ENCODE data around the gene LSR. TPM values are rescaled to one million over a fixed set of nuclear protein-coding genes. Genes with fewer than 3 reads are reported as not detected.
A peak's percentile ranks its signal among the peaks of the same experiment; 100 is the strongest.

LSR gene
- total RNA-seq, 4 donors from 2014 or later = 5.1 to 19.2 (median 10.8) TPM

DNA sequence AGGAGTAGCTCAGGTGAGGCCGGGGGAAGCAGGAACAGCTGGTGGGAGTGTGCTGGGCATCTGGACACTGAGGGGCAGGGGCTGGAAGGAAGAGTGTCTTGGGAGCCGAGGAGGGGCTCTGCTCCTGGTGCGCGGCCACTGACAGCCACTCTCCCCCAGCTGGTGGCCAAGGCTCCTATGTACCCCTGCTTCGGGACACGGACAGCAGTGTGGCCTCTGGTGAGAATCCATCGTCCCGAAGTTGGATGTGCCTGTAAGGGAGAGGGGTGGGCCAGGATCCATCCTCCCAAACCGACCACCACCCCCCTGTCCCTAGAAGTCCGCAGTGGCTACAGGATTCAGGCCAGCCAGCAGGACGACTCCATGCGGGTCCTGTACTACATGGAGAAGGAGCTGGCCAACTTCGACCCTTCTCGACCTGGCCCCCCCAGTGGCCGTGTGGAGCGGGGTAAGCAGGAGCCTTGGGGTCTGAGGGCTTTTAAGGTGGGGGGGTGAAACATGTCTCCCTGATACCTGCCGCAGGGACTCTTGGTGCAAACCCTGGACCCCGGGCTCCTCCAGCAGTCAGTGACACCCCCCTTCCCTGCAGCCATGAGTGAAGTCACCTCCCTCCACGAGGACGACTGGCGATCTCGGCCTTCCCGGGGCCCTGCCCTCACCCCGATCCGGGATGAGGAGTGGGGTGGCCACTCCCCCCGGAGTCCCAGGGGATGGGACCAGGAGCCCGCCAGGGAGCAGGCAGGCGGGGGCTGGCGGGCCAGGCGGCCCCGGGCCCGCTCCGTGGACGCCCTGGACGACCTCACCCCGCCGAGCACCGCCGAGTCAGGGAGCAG, 17.9 kb downstream of the LSR start:
- 44% methylated on average over 23 of the region's 39 CpGs for WGBS
- Histone ChIP-seq H3K27me3 (no peaks in the 10 kb centered on the region), H3K4me3 (peak overlapping the region; percentile 76 to 95 (median 90)), H3K9me3 (no peaks in the 10 kb centered on the region), H3K27ac (replicated peaks in 1 of 4) (peak overlapping the region; percentile 94 to 97 (median 96)), H3K4me1 (peaks cover 30 to 55% (median 42%) of the 10 kb centered on the region in 4 donors), H3K36me3 (peaks cover 15 to 23% (median 17%) of the 10 kb centered on the region in 4 donors)
- TF ChIP-seq CTCF (IDR thresholded peaks at IDR 0.05) = no peak
- TF ChIP-seq EP300 (IDR thresholded peaks at IDR 0.05) = no peak
- no peak for TF ChIP-seq POLR2AphosphoS5 (IDR thresholded peaks at IDR 0.05)
- no peak for TF ChIP-seq POLR2A (IDR thresholded peaks at IDR 0.05; ENCODE audit: low read depth)
- intact Hi-C loops (cut with DNase I) = loop anchor here (5.0 kb wide), 1 partner anchor 124 kb away; the partner anchor contains the start of gene FXYD7
- DNase-seq (ENCODE audit: extremely low spot score) = no peak

DNA sequence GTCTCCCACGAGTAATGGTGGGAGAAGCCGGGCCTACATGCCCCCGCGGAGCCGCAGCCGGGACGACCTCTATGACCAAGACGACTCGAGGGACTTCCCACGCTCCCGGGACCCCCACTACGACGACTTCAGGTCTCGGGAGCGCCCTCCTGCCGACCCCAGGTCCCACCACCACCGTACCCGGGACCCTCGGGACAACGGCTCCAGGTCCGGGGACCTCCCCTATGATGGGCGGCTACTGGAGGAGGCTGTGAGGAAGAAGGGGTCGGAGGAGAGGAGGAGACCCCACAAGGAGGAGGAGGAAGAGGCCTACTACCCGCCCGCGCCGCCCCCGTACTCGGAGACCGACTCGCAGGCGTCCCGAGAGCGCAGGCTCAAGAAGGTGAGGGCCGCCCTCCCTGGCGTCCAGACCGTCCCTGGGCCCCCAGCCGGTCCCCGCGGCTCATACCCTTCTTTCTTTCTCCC, 18.6 kb downstream of the LSR start:
- Histone ChIP-seq H3K4me3 (peak overlapping the region; percentile 76 to 95 (median 90)), H3K27me3 (no peaks in the 10 kb centered on the region), H3K36me3 (peaks cover 17 to 29% (median 23%) of the 10 kb centered on the region in 4 donors), H3K27ac (replicated peaks in 1 of 4) (peak overlapping the region; percentile 94 to 97 (median 96)), H3K4me1 (peaks cover 30 to 55% (median 42%) of the 10 kb centered on the region in 4 donors), H3K9me3 (no peaks in the 10 kb centered on the region)
- intact Hi-C loops (cut with DNase I) = loop anchor here (5.0 kb wide), 1 partner anchor 125 kb away; the partner anchor contains the start of gene FXYD7
- DNase-seq (ENCODE audit: extremely low spot score) = no peak
- 0% methylated on average over 12 of the region's 40 CpGs for WGBS
- no peak for TF ChIP-seq POLR2A (IDR thresholded peaks at IDR 0.05; ENCODE audit: low read depth)
- TF ChIP-seq POLR2AphosphoS5 (IDR thresholded peaks at IDR 0.05) = no peak
- no peak for TF ChIP-seq CTCF (IDR thresholded peaks at IDR 0.05)
- no peak for TF ChIP-seq EP300 (IDR thresholded peaks at IDR 0.05)

- Histone ChIP-seq H3K27me3 (no peaks in the 10 kb centered on the region), H3K36me3 (peaks cover 17 to 35% (median 29%) of the 10 kb centered on the region in 4 donors), H3K27ac (replicated peaks in 1 of 4) (peak overlapping the region; percentile 94 to 97 (median 96)), H3K4me1 (peaks cover 30 to 55% (median 45%) of the 10 kb centered on the region in 4 donors), H3K9me3 (no peaks in the 10 kb centered on the region), H3K4me3 (peak overlapping the region; percentile 76 to 95 (median 90))
- WGBS = under 1% methylated on average over 32 of the region's 100 CpGs
- intact Hi-C loops (cut with DNase I) = loop anchor here (5.0 kb wide), 1 partner anchor 126 kb away; the partner anchor contains the start of gene FXYD7
- TF ChIP-seq POLR2AphosphoS5 (IDR thresholded peaks at IDR 0.05) = peak; percentile 58 to 87
- no peak for TF ChIP-seq EP300 (IDR thresholded peaks at IDR 0.05)
- peak; percentile 78 for TF ChIP-seq POLR2A (IDR thresholded peaks at IDR 0.05; ENCODE audit: low read depth)
- no peak for TF ChIP-seq CTCF (IDR thresholded peaks at IDR 0.05)
- no peak for DNase-seq (ENCODE audit: extremely low spot score)
Observed at GRCh38 chr19:35267818-35268535, 19.2 kb downstream of the LSR start.

DNA sequence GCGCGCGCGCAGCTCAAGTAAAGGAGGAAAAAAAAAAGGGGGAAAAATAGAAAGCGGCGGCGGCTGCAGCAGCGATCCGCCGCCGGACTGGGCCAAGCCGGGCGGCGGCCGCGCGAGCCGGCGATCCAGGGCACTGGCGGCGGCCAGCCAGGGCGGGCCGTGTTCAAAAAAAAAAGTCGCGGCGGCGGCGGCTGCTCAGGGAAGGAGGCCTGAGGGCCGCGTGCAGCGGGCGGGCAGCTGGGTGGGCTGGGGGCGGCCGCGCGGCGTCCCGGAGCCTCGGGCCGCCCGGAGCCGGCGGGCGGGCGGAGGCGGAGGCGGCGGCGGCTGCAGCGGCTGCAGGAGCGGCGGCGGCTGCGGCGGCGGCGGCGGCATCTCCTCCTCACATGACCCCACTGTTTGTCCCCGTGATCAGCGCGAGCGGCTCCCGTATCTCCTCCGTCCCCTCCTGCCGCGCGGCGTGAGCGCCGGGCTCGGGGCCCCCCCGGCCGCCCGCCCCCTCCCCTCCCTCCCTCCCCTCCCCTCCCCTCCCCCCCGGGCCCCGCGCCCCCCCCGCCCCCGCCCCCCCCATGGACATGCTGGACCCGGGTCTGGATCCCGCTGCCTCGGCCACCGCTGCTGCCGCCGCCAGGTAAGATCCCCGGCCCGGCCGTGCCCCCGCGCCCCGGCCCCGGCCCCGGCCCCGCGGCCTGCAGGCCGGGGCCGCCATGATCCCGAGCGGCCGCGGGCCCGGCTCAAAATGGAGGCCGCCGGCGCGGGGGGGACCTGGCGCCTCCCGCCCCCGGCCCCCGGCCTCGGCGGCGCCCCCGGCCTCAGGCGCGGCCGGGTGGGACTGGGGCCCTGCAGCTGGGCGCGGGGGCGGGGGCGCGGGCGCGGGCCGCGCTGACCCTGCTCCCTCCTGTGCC, 20.0 kb downstream of the LSR start, which contains the start of gene USF2:
Gene USF2 (plus strand): TSS at position 427 of the 902 bp plus-strand sequence. CDS start 140 bp downstream, at position 567.
- Histone ChIP-seq H3K36me3 (peaks cover 19 to 43% (median 37%) of the 10 kb centered on the region in 4 donors), H3K4me3 (peak within 1 kb of the TSS; percentile 76 to 95 (median 90)), H3K27me3 (no peaks in the 10 kb centered on the region), H3K9me3 (no peaks in the 10 kb centered on the region), H3K27ac (replicated peaks in 1 of 4) (peak within 1 kb of the TSS; percentile 94 to 97 (median 96)), H3K4me1 (peaks cover 30 to 55% (median 45%) of the 10 kb centered on the region in 4 donors)
- TF ChIP-seq POLR2AphosphoS5 (IDR thresholded peaks at IDR 0.05) = no peak
- TF ChIP-seq EP300 (IDR thresholded peaks at IDR 0.05) = no peak
- no peak for TF ChIP-seq POLR2A (IDR thresholded peaks at IDR 0.05; ENCODE audit: low read depth)
- no peak for TF ChIP-seq CTCF (IDR thresholded peaks at IDR 0.05)
- under 1% methylated on average over 29 of the region's 126 CpGs for WGBS
- DNase-seq (ENCODE audit: extremely low spot score) = no peak
- intact Hi-C loops (cut with DNase I) = loop anchor here (5.0 kb wide), 1 partner anchor 126 kb away; the partner anchor contains the start of gene FXYD7

Measured in esophagus muscularis mucosa (tissue), 4 donors.